Upper lobe of left lung (tissue), 6 donors: ENCODE measurements around the gene CEP44. TPM values are rescaled to one million over a fixed set of nuclear protein-coding genes. Genes with fewer than 3 reads are reported as not detected.

ENCODE experiments used
- ATAC-seq, 2 donors: fragments of 200-7000 bp; cut with Tn5 transposase; one replicate each; pipeline ENCODE4 v1.9.1; 2022; ENCODE audit warnings: mild to moderate bottlenecking in 2 of 2, moderate library complexity in 2 of 2; ENCODE audit not compliant: low FRiP score in 2 of 2
- DNase-seq, 2 donors: peaks; one replicate each; pipeline ENCODE4 v3.0.0-alpha.2; 2019 to 2020
- H3K27ac ChIP-seq, 4 donors: fragments of 200-600 bp; sonication (generic); one replicate each; pipeline ENCODE4 v1.5.1; 2016 to 2019
- H3K27me3 ChIP-seq, 4 donors: fragments of 200-600 bp; sonication (generic); one replicate each; pipeline ENCODE4 v1.5.1; 2017 to 2019
- H3K36me3 ChIP-seq, 4 donors: fragments of 200-600 bp; sonication (generic); one replicate each; pipeline ENCODE4 v1.5.1; 2016 to 2019
- H3K4me1 ChIP-seq, 4 donors: fragments of 200-600 bp; sonication (generic); one replicate each; pipeline ENCODE4 v1.5.1; 2018 to 2019
- H3K4me3 ChIP-seq, 4 donors: fragments of 200-600 bp; sonication (generic); one replicate each; pipeline ENCODE4 v1.5.1; 2017 to 2019; ENCODE audit warnings: mild to moderate bottlenecking in 2 of 4, moderate library complexity in 1 of 4
- H3K9me3 ChIP-seq, 4 donors: fragments of 200-600 bp; sonication (generic); one replicate each; pipeline ENCODE4 v1.5.1; 2018 to 2019
- EP300 ChIP-seq, 4 donors: sonication (generic); formaldehyde crosslinking; IDR thresholded peaks; one replicate each; pipeline ENCODE4 v1.5.1; 2017; ENCODE audit warnings: antibody characterized with exemption in 4 of 4, control low read depth in 2 of 4
- POLR2A ChIP-seq, 4 donors: fragments of 450-650 bp; IDR thresholded peaks; one replicate each; pipeline ENCODE4 v1.5.1; 2016 to 2017; ENCODE audit warnings: antibody characterized with exemption in 4 of 4, mild to moderate bottlenecking in 2 of 4
- POLR2AphosphoS5 ChIP-seq, 2 donors: sonication (generic); formaldehyde crosslinking; IDR thresholded peaks; one replicate each; pipeline ENCODE4 v1.5.1; 2017; ENCODE audit warnings: antibody characterized with exemption in 2 of 2
- WGBS, 2 donors: methylation state at CpG; one replicate each; pipeline ENCODE4 v1.1.5; 2017 to 2018; 5-methylcytosine and 5-hydroxymethylcytosine counted together
- total RNA-seq, 6 donors: library from RNA; depleted of rRNA in 4 of 6; stranded (reverse); fragments of >200 nt in 4 of 6; gene quantifications; one replicate each; pipeline versions ENCODE4 v1.1.0 to v1.2.1, GENCODE V29; 2016 to 2021
- TF ChIP-seq, protein P1 (sequence below), 6 experiments: fragments of 450-650 bp in 4 of 6; fragments of 200-600 bp in 2 of 6; sonication (generic) in 2 of 6; IDR thresholded peaks; one replicate each; pipeline ENCODE4 v1.5.1; 2016 to 2019; ENCODE audit warnings: antibody characterized with exemption in 6 of 6
- donor health status: DM: no; HTN: no; CAD: no; lungs with moderate emphysema.
- donor health status: DM: no; HTN: yes; CAD: no; lungs with severe emphysema.

The CEP44 gene
- total RNA-seq, 6 donors from 2014 or later, result 9.9 to 33.1 (median 12.7) TPM

- H3K4me1 ChIP-seq, result peaks cover 0 to 5% (median 0%) of the 10 kb centered on the region in 4 donors
- no peak for DNase-seq
- WGBS, 2 donors, result 86 to 94% methylated on average over 1 of the region's 1 CpG
- no peak overlapping the region for H3K4me3 ChIP-seq
- no peak for ATAC-seq
- H3K9me3 ChIP-seq, result no peaks in the 10 kb centered on the region
- TF ChIP-seq POLR2A (IDR thresholded peaks at IDR 0.05), result no peak
- TF ChIP-seq POLR2AphosphoS5 (IDR thresholded peaks at IDR 0.05), result no peak
- TF ChIP-seq, protein P1, sequence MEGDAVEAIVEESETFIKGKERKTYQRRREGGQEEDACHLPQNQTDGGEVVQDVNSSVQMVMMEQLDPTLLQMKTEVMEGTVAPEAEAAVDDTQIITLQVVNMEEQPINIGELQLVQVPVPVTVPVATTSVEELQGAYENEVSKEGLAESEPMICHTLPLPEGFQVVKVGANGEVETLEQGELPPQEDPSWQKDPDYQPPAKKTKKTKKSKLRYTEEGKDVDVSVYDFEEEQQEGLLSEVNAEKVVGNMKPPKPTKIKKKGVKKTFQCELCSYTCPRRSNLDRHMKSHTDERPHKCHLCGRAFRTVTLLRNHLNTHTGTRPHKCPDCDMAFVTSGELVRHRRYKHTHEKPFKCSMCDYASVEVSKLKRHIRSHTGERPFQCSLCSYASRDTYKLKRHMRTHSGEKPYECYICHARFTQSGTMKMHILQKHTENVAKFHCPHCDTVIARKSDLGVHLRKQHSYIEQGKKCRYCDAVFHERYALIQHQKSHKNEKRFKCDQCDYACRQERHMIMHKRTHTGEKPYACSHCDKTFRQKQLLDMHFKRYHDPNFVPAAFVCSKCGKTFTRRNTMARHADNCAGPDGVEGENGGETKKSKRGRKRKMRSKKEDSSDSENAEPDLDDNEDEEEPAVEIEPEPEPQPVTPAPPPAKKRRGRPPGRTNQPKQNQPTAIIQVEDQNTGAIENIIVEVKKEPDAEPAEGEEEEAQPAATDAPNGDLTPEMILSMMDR (IDR thresholded peaks at IDR 0.05), result no peak
- no peak for TF ChIP-seq EP300 (IDR thresholded peaks at IDR 0.05)
- no peak overlapping the region for H3K27ac ChIP-seq
- no peaks in the 10 kb centered on the region for H3K36me3 ChIP-seq
- H3K27me3 ChIP-seq, result no peaks in the 10 kb centered on the region
Observed at GRCh38 chr4:174324236-174324635, 40.5 kb downstream of the CEP44 start.

- TF ChIP-seq, protein P1 (IDR thresholded peaks at IDR 0.05), result no peak
- TF ChIP-seq POLR2AphosphoS5 (IDR thresholded peaks at IDR 0.05) (no peak), POLR2A (IDR thresholded peaks at IDR 0.05) (no peak), EP300 (IDR thresholded peaks at IDR 0.05) (no peak)
- H3K9me3 ChIP-seq, result no peaks in the 10 kb centered on the region
- H3K4me3 ChIP-seq, result no peak overlapping the region
- H3K36me3 ChIP-seq, result no peaks in the 10 kb centered on the region
- DNase-seq, result no peak
- H3K27me3 ChIP-seq, result no peaks in the 10 kb centered on the region
- H3K4me1 ChIP-seq, result peaks cover 0 to 5% (median 0%) of the 10 kb centered on the region in 4 donors
- H3K27ac ChIP-seq, result no peak overlapping the region
- ATAC-seq, result no peak
- 84 to 86% methylated on average over 2 of the region's 2 CpGs for WGBS, 2 donors
Observed at GRCh38 chr4:174324725-174325124, 41.0 kb downstream of the CEP44 start.

GRCh38 chr4:174332741-174333493, 49.2 kb downstream of the CEP44 start:
- Histone ChIP-seq H3K9me3 (no peaks in the 10 kb centered on the region), H3K27ac (no peak overlapping the region), H3K27me3 (no peaks in the 10 kb centered on the region), H3K4me3 (no peak overlapping the region), H3K4me1 (no peaks in the 10 kb centered on the region), H3K36me3 (no peaks in the 10 kb centered on the region)
- WGBS, 2 donors, result 82 to 85% methylated on average over 4 of the region's 4 CpGs
- TF ChIP-seq POLR2A (IDR thresholded peaks at IDR 0.05) (no peak), POLR2AphosphoS5 (IDR thresholded peaks at IDR 0.05) (no peak), EP300 (IDR thresholded peaks at IDR 0.05) (no peak)
- TF ChIP-seq, protein P1 (IDR thresholded peaks at IDR 0.05), result no peak
- ATAC-seq (no peak), DNase-seq (no peak)

DNA sequence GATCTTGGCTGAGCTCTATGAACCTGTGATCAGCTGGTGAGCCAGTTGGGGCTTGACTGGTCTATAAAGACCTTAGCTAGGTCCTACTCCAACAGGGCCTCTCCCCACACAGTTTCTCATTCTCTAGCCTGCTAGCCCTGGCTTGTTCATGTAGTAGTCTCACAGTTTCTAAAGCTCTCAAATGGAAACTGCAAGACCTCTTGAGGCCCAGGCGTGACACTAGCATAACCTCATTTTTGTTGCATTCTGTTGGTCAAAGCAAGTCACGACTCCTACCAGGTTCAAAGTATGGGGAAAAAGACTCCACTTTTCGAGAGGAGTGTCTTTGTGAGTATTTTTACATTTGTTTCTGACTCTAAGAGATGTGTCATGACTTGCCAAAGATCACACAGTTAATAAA, 50.9 kb downstream of the CEP44 start:
- no peaks in the 10 kb centered on the region for H3K9me3 ChIP-seq
- no peak for DNase-seq
- 87 to 96% methylated on average over 3 of the region's 3 CpGs for WGBS, 2 donors
- no peak for ATAC-seq
- H3K27ac ChIP-seq, result no peak overlapping the region
- TF ChIP-seq POLR2AphosphoS5 (IDR thresholded peaks at IDR 0.05), result no peak
- TF ChIP-seq EP300 (IDR thresholded peaks at IDR 0.05), result no peak
- TF ChIP-seq POLR2A (IDR thresholded peaks at IDR 0.05), result no peak
- TF ChIP-seq, protein P1 (IDR thresholded peaks at IDR 0.05), result no peak
- no peak overlapping the region for H3K4me3 ChIP-seq
- no peaks in the 10 kb centered on the region for H3K36me3 ChIP-seq
- no peaks in the 10 kb centered on the region for H3K4me1 ChIP-seq
- H3K27me3 ChIP-seq, result no peaks in the 10 kb centered on the region

DNA sequence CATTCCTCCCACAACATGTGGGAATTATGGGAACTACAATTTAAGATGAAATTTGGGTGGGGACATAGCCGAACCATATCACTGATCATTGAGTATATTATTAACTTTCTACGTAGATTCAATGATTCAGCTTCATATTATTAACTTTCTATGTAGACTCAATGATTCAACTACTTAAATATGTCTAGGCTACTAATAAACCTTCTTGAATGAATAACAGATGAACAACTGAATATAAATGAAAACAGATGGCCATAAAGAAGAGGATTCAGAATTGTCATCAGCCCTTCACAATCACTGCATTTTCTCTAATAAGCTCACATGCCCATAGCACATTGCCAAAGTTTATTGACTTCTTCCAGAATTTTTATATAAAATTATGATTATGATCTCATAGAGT, 57.0 kb downstream of the CEP44 start:
- WGBS, 2 donors, result 97% methylated on average over 2 of the region's 2 CpGs
- ATAC-seq, result no peak

More for the DNA sequence above, 57.0 kb downstream of the CEP44 start:
- Histone ChIP-seq H3K36me3 (no peaks in the 10 kb centered on the region), H3K27ac (no peak overlapping the region), H3K4me1 (no peaks in the 10 kb centered on the region), H3K27me3 (no peaks in the 10 kb centered on the region), H3K9me3 (no peaks in the 10 kb centered on the region), H3K4me3 (no peak overlapping the region)
- TF ChIP-seq EP300 (IDR thresholded peaks at IDR 0.05) (no peak), POLR2AphosphoS5 (IDR thresholded peaks at IDR 0.05) (no peak), POLR2A (IDR thresholded peaks at IDR 0.05) (no peak)
- TF ChIP-seq, protein P1 (IDR thresholded peaks at IDR 0.05), result no peak
- DNase-seq, result no peak
